Activated T-cell treated with anti-CD3 and anti-CD28 coated beads, Interleukin-2, amount 50 U/mL, for 1 hour (primary cell): ENCODE results near the gene KLHL1.
"Not testable (repeated sequence)": the region's sequence is repeated elsewhere in the genome, so short reads cannot be mapped to it uniquely, and the experiment has no call there.

Source experiments
- DNase-seq: peaks from one replicate; pipeline ENCODE4 v3.0.0-alpha.2; 2020

The KLHL1 gene

GRCh38 chr13:70108356-70109105 lies at the start of gene KLHL1:
Gene KLHL1, minus strand, starts transcription at chr13:70108452. Its CDS starts 753 bp downstream, at chr13:70107699.
- DNase-seq, result no peak

- DNase-seq, result not testable (repeated sequence)
Observed at GRCh38 chr13:70142658-70143057, 34.4 kb upstream of the KLHL1 start.

- no peak for DNase-seq
Observed at GRCh38 chr13:70128098-70128497, 19.8 kb upstream of the KLHL1 start.

- DNase-seq, result no peak
Observed at GRCh38 chr13:70125693-70126092, 17.4 kb upstream of the KLHL1 start.

DNA sequence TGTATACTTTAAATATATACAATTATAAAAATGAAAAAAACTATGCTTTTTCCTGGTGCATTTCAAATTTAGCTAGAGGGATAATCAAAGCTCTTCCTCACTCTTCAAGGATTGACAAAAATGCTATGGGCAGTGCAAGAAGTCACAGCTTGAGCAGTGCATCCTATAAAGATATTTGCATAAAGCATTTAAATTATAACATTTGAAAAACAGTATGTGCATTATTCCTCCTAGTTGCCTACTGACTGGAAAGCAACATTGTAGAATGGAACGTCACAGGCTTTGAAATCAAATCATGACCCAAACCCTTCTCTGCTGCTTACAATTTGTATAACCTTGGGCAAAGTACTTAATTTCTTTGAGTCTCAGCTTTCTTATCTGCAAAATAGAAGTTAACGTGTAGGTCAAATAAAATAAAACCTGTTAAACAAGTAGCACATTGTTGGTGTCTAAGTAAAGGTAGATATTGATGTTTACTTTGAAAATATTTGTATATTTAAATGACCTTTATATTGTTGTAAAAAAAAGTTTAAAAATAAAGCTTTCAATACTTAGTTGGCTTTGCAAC lies 9.2 kb upstream of the KLHL1 start:
- DNase-seq, result no peak

DNA sequence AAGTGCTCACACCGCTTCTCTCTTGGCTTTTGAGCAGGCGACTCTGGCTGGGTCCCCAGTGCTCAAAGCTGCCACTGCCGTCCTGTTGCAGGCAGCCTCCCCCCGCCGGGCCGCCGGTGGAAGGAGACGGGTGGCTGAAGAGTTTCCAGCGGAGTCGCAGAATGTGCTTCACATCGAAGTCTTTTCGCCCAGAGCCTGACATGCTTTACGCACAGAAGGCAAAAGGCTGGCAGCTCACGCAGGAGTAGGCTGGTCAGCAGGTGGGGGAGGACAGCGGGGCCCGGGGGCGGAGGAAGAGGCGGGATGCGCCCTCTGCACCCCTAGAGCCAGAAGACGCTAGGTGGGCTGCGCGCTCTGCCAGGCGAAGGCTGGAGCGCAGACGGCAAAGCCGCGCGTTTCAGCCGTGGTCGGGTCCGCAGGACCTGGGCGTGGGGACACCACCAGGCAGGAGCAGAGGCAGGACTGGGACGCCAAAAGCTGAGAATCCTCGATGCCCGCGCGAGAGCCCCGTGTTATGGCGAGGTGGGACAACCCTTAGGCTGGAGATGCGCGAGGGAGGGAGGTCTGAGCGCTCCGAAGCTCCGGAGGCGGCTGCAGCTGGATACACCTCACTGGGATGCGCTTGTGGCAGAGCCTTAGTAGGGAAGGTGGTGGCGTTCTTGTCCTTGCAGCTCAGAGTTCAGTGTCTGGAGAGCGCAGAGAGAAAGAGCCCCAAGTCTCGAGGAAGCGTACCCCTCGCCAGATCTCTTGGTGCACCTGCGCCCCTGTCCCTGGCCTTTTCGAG lies 562 bp downstream of the KLHL1 start, which contains the start of gene ATXN8OS:
Gene ATXN8OS, plus strand, starts transcription at position 329 of the 784 bp plus-strand sequence.
- no peak for DNase-seq

- DNase-seq, result no peak
Observed at GRCh38 chr13:70107125-70107497, 1.1 kb downstream of the KLHL1 start.

- DNase-seq, result no peak
Observed at GRCh38 chr13:70104481-70104880, 3.8 kb downstream of the KLHL1 start.

DNA sequence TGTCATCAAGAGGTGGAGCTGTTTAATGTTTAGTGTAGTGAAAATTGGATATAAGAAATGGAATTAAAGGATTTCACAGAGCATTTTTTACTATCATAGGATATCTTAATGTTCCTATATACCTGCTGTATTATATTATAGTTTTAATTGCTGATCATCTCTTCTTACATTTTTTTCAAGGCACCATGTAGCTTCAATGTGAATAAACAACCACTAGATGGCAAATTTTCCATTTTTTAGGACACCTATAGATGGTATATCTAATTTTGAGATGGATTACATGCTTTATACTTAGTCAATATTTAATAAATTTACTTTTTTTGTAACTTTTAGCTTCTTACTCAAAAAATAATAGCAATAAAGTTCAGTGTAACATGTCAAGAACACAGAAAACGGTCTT lies 9.6 kb downstream of the KLHL1 start:
- no peak for DNase-seq

DNA sequence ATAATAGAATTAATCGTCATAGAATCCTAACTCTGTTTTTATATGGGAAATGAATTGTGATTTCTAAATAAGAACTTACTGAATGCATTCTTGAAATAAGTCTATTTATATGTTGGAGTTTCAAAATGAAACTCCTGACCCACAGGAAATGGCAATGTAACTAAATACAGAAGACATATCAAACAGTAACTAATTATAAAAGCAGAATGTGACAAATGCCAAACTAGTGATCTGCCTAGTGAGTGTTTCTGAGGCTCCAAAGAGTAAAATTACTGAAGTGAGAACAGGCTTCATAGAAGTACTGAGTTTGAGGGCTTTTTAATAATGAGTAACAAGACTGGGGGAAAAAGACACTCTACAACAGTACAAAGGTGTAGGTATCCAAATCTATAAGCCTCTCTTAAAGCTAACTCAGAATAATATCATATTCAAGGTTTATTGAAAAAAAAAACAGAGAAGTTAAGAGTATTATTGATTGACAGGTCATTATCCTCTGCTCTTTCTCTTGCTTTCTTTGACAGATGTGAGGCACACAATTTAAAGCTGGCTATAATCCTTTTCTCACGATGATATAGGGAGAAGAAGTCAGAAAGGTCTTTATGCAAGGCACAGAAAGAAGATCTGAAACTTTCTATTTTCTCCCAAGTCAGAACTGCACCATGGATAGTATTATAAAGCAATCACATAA lies 18.1 kb downstream of the KLHL1 start:
- DNase-seq, result no peak

DNA sequence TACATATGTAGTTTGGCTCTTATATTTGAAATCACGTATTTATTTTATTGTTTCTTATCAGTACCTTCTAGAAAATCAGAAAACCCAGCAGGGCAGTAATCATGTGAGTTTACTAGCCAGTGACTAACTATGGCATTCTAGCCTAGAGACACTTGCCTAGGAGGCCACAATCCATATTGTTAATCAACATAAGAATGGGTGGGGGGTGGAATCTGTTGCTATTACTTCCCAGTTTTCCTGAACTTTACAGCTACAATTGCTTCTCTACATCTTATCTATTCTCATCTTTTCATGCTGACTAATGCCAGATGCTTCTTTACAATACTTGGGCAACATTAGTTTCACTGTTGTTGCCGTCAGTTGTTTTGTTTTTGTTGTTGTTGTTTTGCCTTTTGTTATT lies 19.3 kb downstream of the KLHL1 start:
- no peak for DNase-seq

- DNase-seq, result no peak
Observed at GRCh38 chr13:70087247-70087646, 21.0 kb downstream of the KLHL1 start.

GRCh38 chr13:70080012-70080411 lies 28.2 kb downstream of the KLHL1 start:
- DNase-seq, result no peak

GRCh38 chr13:70054572-70054971 lies 53.7 kb downstream of the KLHL1 start:
- DNase-seq, result no peak

DNA sequence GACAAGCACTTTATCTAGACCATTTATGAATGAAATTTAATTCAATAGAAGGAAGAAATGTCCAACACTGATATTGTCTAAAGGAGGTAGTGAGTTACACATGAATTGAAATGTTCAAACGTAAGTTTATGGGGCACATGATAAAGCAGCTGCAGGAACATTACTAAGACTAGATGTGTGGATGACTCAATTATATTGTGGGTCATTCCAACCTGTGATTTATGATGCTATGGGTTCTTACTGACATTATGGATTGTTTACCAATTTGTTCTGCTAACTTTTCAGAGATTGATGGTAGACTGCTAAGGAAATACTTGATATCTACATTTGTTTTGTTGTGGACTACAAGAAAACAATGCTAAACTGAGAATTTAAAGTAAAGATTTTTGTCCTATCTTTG lies 56.7 kb downstream of the KLHL1 start:
- no peak for DNase-seq

DNA sequence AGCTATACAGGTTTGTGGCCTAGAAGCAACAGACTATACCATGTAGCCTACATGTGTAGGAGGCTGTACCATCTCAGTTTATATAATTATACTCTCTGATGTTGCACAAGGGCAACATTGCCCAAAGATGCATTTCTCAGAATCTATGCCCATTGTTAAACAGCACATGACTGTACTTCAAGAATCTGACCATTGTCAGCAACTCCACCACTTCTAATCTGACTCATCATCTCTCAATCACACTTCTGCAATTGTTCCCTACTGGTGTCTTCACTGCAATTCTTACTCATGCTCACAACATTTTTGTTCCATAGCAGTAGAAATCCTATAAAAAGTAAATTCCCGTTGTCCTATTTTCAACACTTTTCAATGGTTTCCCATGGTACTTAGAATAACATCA lies 64.6 kb downstream of the KLHL1 start:
- DNase-seq, result no peak

- DNase-seq, result no peak
Observed at GRCh38 chr13:70042193-70042592, 66.1 kb downstream of the KLHL1 start.

DNA sequence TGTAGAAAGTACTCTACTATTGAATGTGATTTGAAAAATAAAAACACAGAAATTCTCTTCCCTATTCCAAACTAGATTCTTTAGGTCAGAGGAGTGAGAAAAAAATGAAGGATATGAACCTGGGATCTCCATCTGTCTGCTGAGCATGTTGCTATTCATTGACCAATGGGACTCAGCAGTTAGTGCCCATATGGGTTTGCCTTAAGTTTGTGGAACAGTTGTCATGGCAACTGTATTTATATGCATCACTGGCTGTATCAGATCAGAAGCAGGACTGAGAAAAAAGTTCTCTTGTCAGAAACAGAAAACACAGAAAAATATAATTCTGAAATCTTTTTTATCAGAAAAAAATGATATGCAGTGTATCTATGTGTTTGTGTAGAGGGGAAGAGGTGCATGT lies 74.0 kb downstream of the KLHL1 start:
- DNase-seq, result no peak

DNA sequence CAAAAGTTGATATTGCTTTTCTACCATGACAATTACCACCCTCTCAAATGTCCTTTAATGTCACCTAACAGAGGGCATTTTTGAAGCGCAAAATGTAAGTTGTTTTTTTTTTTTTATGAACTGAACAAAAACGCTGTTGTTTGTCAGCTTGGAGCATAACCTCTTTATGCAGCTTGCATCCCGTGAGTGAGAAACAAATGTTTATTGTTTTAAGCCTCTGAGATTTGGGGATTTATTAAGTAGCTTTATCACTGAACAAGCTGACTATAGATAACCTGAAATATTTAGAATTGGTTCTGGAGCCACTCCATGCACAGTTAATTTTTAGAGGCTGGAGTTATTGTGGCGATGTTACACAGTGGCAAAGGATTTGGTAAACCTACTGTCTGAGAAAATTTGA lies 80.7 kb downstream of the KLHL1 start:
- no peak for DNase-seq

DNA sequence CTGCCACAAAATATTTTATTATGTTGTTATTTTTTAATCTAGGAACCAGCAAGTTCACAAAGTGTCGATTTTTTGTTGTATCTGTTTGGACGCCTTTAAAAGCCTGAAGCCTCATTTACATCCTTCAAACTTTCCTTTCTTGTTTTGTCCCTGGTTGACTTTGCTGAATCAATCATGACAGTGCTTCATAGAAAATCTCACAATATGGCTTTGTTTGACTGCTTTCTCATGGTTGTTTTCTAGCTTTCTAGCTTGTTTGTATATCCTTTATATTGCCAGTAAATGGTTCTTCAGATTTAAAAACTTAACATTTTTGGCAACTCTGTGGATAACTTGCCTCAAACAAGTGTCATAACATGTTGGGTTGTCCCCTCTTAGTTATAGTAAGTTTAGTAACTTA lies 84.7 kb downstream of the KLHL1 start:
- no peak for DNase-seq

GRCh38 chr13:70022646-70023045 lies 85.6 kb downstream of the KLHL1 start:
- no peak for DNase-seq

DNA sequence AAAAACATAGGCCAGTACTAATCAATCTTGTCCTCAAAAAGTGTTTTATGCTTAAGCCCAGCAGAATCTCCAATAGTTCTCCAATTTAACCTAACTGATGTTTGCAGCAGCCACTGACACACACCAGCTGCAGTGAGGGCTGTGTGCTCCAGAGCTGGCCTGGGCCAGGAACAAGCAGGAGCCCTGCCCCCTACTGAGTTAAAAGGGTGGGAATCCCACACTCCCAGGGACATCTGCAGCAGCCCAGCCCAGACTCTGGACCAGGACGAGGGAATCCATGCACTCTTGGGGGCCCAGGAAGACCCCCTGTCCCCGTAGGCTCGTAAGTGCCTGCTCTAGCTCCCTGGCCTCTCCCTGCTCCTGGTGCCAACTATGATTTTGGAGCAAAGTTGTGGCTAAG lies 92.1 kb downstream of the KLHL1 start:
- DNase-seq, result no peak

DNA sequence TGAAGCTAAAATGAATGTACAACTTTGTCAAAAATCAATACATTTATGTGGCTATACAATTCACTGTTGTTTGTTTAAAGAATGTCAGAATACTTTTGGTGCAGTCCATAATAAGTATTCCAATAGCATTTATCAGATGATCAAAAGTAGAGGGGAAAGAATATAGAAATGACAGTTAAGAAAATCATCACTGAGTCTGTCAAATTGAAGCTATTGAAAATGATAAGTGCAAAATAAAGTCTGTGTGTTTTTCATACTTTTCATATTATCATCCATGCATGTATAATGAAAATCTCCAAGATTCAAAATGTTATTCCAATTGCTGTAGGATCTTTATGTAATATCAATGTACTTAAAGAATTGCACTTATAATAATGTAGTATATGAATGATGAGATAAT lies 93.9 kb downstream of the KLHL1 start:
- no peak for DNase-seq
